Measurements from ENCODE around the gene SLC38A1. TPM values are rescaled to one million over a fixed set of nuclear protein-coding genes. Genes with fewer than 3 reads are reported as not detected.

Gene SLC38A1
- total RNA-seq, 4 donors from 2014 or later = 14.8 to 48.5 (median 28.4) TPM

DNA sequence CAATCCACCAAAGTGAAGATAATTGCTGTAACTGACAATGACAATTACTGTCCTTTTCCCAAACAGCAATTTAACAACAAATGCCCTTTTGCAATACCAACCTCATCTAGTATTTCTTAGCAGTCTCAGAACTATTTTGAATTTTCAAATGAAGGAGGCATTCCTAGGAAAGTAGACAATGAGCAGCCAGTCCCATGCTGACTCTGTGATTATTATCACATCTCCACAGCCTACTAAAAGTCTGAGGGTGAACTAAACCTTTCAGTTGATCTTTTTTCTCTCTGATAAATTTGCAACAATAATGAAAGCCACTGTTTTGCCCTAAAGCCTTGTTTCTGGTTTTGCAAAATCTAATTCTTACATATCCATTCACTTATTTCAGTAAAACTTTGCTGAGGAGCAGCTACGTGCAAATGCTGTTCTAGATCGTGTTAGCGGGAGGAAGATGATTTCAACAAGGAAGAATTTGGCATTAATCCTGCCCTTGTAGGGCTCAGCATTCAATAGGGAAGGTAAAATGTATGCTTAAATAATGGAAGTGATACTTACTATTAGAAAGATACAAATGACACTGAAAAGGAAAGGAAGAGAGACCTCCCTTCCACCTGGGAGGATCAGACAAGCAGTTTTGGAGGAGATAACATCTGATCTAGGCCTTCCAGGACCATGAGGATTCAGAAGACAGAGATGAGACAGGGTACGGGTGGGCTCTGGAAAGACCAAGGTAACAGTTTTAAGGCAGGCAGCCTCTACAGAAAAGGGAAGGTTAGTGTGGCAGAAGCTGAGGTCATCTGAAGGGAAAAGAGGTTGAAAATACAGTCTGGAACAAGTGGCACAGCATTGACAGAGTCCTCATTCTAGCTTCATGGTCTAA lies 47.4 kb downstream of the SLC38A1 start:
- TF ChIP-seq CTCF (IDR thresholded peaks at IDR 0.05) = no peak
- ATAC-seq (ENCODE audit: low FRiP score) = no peak
- DNase-seq (ENCODE audit: low spot score) = no peak

DNA sequence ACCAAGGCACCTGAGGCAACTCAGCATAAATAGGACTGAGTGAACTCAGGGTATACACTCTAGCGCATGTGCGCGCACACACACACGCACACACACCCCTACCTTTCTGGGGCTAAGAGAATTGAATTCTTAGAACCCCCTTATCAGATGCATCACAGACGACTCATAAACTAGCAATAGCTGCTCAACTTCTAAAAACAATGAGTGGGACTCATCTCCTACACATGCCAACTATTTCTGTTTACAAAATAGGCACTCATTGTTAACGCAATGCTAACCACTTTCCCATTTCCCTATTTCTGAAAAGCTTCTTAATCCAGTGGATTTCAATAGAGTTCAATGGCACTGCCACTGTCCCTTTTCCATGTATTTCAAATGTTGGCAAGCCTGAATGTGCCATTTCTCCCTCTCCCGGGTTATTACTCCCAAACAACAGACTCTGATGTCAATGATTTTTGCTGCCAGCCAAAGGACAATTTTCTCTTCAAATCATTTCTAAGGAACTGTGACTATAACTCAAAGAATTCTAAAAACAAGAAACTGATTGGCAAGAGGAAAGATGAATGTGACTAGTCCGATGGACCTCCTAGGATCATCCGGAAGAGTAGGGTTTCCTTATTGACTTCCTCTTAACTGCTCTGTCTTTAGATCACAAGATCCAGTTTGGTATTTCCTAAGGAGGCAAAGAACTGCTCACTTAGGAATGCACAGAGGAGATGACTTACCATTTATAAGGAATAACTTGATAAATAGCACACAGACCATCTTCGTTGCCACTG lies 48.8 kb downstream of the SLC38A1 start:
- DNase-seq (ENCODE audit: low spot score) = no peak
- no peak for TF ChIP-seq CTCF (IDR thresholded peaks at IDR 0.05)
- ATAC-seq (ENCODE audit: low FRiP score) = peak; percentile 17

- ATAC-seq (ENCODE audit: low FRiP score) = no peak
- no peak for TF ChIP-seq CTCF (IDR thresholded peaks at IDR 0.05)
- no peak for DNase-seq (ENCODE audit: low spot score)
Observed at GRCh38 chr12:46219132-46219876, 49.5 kb downstream of the SLC38A1 start.

GRCh38 chr12:46218322-46219095 lies 50.3 kb downstream of the SLC38A1 start:
- DNase-seq (ENCODE audit: low spot score) (no peak), ATAC-seq (ENCODE audit: low FRiP score) (no peak)
- TF ChIP-seq CTCF (IDR thresholded peaks at IDR 0.05) = no peak

GRCh38 chr12:46217541-46218321 lies 51.1 kb downstream of the SLC38A1 start:
- ATAC-seq (ENCODE audit: low FRiP score) (no peak), DNase-seq (ENCODE audit: low spot score) (no peak)
- no peak for TF ChIP-seq CTCF (IDR thresholded peaks at IDR 0.05)
